Upper lobe of right lung (tissue), 1 donor: ENCODE data around the gene PARVA. TPM values are rescaled to one million over a fixed set of nuclear protein-coding genes. Genes with fewer than 3 reads are reported as not detected.

Experiments used
- ATAC-seq: fragments of 200-7000 bp; cut with Tn5 transposase; one replicate; pipeline ENCODE4 v1.9.1; 2020; ENCODE audit warnings: mild to moderate bottlenecking, moderate library complexity
- DNase-seq: peaks from one replicate; pipeline ENCODE4 v3.0.0-alpha.2; 2020
- H3K27ac ChIP-seq: fragments of 200-600 bp; one replicate; pipeline ENCODE4 v1.8.0; 2022
- H3K27me3 ChIP-seq: fragments of 200-600 bp; one replicate; pipeline ENCODE4 v1.8.0; 2022; ENCODE audit warnings: mild to moderate bottlenecking
- H3K36me3 ChIP-seq: fragments of 200-600 bp; one replicate; pipeline ENCODE4 v1.8.0; 2022
- H3K4me1 ChIP-seq: fragments of 200-600 bp; one replicate; pipeline ENCODE4 v1.8.0; 2022
- H3K4me3 ChIP-seq: fragments of 200-600 bp; one replicate; pipeline ENCODE4 v1.8.0; 2022; ENCODE audit warnings: mild to moderate bottlenecking
- H3K9me3 ChIP-seq: fragments of 200-600 bp; one replicate; pipeline ENCODE4 v1.8.0; 2022
- intact Hi-C: fragments of 100-400 bp; cut with DNase I; formaldehyde crosslinking; loops from one replicate; pipeline ENCODE4 v1.11.0; 2022
- total RNA-seq: library from RNA; stranded (reverse); fragmentation: NEBNext Ultra II Directional; extraction: Animal tissue kit (Norgen Biotek cat#: 25700); gene quantifications from one replicate; pipeline ENCODE4 v1.2.1, GENCODE V29; 2021
- TF ChIP-seq, protein P1 (sequence below): fragments of 200-600 bp; IDR thresholded peaks from one replicate; pipeline ENCODE4 v1.8.0; 2022; ENCODE audit warnings: antibody characterized with exemption
- donor health status: DM: no; HTN: yes; CAD: no; lungs with severe emphysema.

PARVA gene
- total RNA-seq, 1 donor from 2014 or later, result 84.0 TPM

DNA sequence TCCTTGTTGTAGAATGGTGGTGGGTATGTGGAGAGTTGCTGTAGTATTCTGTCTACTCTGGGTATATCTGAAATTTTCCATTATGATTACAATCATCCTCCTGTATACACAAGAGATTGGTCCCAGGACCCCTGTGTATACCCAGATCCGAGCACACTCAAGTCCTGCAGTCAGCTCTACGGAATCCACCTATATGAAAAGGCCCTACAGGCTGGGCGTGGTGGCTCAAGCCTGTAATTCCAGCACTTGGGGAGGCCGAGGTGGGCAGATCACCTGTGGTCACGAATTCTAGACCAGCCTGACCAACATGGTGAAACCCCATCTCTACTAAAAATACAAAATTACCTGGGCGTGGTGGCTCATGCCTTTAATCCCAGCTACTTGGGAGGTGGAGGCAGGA, 17.2 kb downstream of the PARVA start:
- Histone ChIP-seq H3K27ac (no peak overlapping the region), H3K4me3 (no peak overlapping the region), H3K4me1 (peaks cover 23% of the 10 kb centered on the region), H3K27me3 (no peaks in the 10 kb centered on the region), H3K36me3 (no peaks in the 10 kb centered on the region), H3K9me3 (no peaks in the 10 kb centered on the region)
- intact Hi-C loops, result no loop called here
- no peak for ATAC-seq
- TF ChIP-seq, protein P1, sequence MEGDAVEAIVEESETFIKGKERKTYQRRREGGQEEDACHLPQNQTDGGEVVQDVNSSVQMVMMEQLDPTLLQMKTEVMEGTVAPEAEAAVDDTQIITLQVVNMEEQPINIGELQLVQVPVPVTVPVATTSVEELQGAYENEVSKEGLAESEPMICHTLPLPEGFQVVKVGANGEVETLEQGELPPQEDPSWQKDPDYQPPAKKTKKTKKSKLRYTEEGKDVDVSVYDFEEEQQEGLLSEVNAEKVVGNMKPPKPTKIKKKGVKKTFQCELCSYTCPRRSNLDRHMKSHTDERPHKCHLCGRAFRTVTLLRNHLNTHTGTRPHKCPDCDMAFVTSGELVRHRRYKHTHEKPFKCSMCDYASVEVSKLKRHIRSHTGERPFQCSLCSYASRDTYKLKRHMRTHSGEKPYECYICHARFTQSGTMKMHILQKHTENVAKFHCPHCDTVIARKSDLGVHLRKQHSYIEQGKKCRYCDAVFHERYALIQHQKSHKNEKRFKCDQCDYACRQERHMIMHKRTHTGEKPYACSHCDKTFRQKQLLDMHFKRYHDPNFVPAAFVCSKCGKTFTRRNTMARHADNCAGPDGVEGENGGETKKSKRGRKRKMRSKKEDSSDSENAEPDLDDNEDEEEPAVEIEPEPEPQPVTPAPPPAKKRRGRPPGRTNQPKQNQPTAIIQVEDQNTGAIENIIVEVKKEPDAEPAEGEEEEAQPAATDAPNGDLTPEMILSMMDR, result no peak
- no peak for DNase-seq

DNA sequence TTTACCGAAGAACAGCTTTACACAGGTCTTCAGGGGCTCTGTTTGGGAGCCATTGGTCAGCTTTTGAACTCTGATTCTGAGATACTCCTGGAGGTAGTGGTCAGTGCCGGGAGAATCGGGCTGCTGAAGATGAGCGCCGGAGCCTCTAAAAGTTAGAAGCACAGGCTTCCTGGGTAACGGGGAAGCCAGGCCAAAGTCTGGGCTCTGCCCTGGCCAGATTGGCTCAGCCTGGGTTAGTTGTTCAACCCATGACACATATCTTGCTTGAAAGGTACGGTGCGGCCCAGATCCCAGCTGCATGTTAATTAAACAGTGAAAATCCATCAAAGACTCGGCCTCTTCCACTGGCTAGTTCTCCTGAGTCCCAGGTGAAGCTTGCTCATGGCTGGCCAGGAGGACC, 18.0 kb downstream of the PARVA start:
- no peak overlapping the region for H3K27ac ChIP-seq
- TF ChIP-seq, protein P1, result no peak
- no peaks in the 10 kb centered on the region for H3K27me3 ChIP-seq
- no peaks in the 10 kb centered on the region for H3K9me3 ChIP-seq
- peaks cover 29% of the 10 kb centered on the region for H3K4me1 ChIP-seq
- H3K4me3 ChIP-seq, result no peak overlapping the region
- ATAC-seq, result no peak
- intact Hi-C loops, result no loop called here
- H3K36me3 ChIP-seq, result no peaks in the 10 kb centered on the region
- DNase-seq, result no peak

DNA sequence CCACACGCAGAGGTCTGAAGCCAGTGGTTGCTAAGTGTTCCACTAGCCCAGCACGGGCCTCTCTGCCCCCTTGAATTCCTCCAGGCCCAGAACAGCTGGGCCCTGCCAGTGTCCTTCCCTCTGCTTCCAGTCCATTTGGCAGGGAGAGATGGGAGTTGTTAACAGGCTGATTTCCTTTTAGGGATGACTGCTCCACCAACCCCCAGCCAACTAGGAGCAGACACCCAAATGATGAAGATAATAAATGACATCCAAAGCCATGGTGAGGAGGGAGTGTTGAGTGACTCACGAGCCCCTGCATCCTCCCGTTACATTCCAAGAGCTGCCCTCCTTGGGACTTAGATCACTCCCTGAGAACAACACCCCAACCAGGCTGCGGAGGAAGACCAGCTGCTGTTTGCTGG, 20.6 kb downstream of the PARVA start:
- DNase-seq (no peak), ATAC-seq (peak; percentile 77)
- Histone ChIP-seq H3K27me3 (no peaks in the 10 kb centered on the region), H3K4me3 (no peak overlapping the region), H3K9me3 (no peaks in the 10 kb centered on the region), H3K27ac (no peak overlapping the region), H3K36me3 (no peaks in the 10 kb centered on the region), H3K4me1 (peaks cover 32% of the 10 kb centered on the region)
- TF ChIP-seq, protein P1, result no peak
- intact Hi-C loops, result no loop called here

DNA sequence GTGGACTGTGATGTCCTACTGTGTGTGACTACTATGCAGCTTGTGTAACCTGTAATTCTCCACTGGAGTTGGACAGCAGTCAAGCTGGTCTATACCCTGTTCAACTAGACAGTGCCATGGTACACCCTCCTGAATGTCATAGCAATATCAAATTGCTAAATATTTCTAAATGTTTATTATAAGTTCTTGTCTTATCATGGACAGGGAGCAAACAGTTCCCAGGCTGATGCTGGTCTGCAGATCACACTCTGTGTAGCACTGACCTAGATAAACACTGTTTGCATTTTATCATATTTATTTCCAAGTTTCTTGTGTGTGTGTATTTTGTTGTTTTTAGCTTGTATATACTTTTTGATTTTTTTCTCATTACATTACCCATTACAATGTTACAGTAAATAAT, 22.0 kb downstream of the PARVA start:
- Histone ChIP-seq H3K27ac (no peak overlapping the region), H3K27me3 (no peaks in the 10 kb centered on the region), H3K4me1 (peaks cover 41% of the 10 kb centered on the region), H3K36me3 (no peaks in the 10 kb centered on the region), H3K9me3 (no peaks in the 10 kb centered on the region), H3K4me3 (no peak overlapping the region)
- ATAC-seq (no peak), DNase-seq (no peak)
- TF ChIP-seq, protein P1, result no peak
- intact Hi-C loops, result no loop called here

DNA sequence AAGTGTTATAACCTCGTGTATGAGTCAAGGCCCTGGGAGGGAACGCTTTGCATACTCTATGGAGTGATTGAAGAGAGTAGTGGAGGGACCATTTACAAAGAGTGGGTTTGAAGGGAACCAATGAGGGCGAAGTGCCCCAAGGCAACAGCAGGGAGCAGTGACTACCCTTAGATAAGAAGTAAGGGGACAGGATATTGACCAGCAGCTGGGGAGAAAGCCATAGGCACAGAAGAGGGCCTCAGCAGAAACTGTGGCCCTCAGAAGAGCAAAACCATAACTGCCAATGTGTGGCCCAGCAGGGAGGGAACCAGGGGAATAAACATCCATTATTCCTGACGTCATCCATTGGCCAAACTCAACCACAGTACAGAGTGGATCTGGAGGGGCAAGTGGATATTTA, 24.7 kb downstream of the PARVA start:
- no peak overlapping the region for H3K4me3 ChIP-seq
- no peak for ATAC-seq
- no peaks in the 10 kb centered on the region for H3K27me3 ChIP-seq
- H3K9me3 ChIP-seq, result no peaks in the 10 kb centered on the region
- no peak for DNase-seq
- TF ChIP-seq, protein P1, result no peak
- H3K36me3 ChIP-seq, result no peaks in the 10 kb centered on the region
- no peak overlapping the region for H3K27ac ChIP-seq
- intact Hi-C loops, result no loop called here
- peaks cover 36% of the 10 kb centered on the region for H3K4me1 ChIP-seq

DNA sequence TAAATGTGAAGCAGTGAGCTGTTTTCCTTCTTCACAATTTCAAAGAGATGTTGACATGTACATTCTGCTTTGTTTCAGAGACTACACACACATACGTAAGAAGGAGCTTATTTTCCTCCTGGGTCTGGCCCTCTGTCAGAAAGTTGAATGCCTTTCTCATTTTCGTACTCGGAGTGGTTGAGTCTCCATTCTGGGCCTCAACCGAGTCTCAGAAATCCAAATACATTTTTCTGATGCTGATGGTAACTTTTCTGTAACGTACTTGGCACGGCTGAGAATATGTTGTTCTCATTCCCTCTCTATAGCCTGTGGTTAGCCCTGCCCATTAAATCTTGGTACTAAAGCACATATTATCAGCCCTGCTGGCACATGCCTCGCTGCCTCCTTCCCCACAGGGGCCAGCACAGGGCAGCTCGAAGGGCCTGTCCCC, 25.3 kb downstream of the PARVA start:
- DNase-seq (no peak), ATAC-seq (peak; percentile 52)
- intact Hi-C loops, result no loop called here

More for the DNA sequence above, 25.3 kb downstream of the PARVA start:
- Histone ChIP-seq H3K27me3 (no peaks in the 10 kb centered on the region), H3K4me3 (no peak overlapping the region), H3K36me3 (no peaks in the 10 kb centered on the region), H3K27ac (peak overlapping the region; percentile 1), H3K9me3 (no peaks in the 10 kb centered on the region), H3K4me1 (peaks cover 31% of the 10 kb centered on the region)
- TF ChIP-seq, protein P1, result no peak
